Upper lobe of left lung (tissue), 4 donors: ENCODE measurements around the gene CAPN12.
A peak's percentile ranks its signal among the peaks of the same experiment; 100 is the strongest.

Source experiments
- CTCF ChIP-seq, 6 experiments: fragments of 450-650 bp in 4 of 6; fragments of 200-600 bp in 2 of 6; sonication (generic) in 2 of 6; IDR thresholded peaks; one replicate each; pipeline ENCODE4 v1.5.1; 2016 to 2019; ENCODE audit warnings: antibody characterized with exemption in 6 of 6
- POLR2AphosphoS5 ChIP-seq, 2 donors: sonication (generic); formaldehyde crosslinking; IDR thresholded peaks; one replicate each; pipeline ENCODE4 v1.5.1; 2017; ENCODE audit warnings: antibody characterized with exemption in 2 of 2

- peak in 1 of 6 experiments; percentile 26 for TF ChIP-seq CTCF (IDR thresholded peaks at IDR 0.05)
- TF ChIP-seq POLR2AphosphoS5 (IDR thresholded peaks at IDR 0.05) = peak; percentile 34 to 64
These were observed 32.5 kb downstream of the CAPN12 start for GRCh38 chr19:38711726-38712153.
